Muscle layer of duodenum (tissue), 2 donors: Measurements from ENCODE around the gene ABCA9.
A peak's percentile ranks its signal among the peaks of the same experiment; 100 is the strongest.

ENCODE experiments used
- H3K27ac ChIP-seq: one replicate; pipeline ENCODE4 v1.7.0; 2013; ENCODE audit warnings: mild to moderate bottlenecking, low read length
- H3K27me3 ChIP-seq: one replicate; pipeline ENCODE4 v1.7.0; 2013; ENCODE audit warnings: low read depth, mild to moderate bottlenecking, control low read depth, low read length
- H3K36me3 ChIP-seq, 2 donors: one replicate each; pipeline ENCODE4 v1.7.0; 2013; ENCODE audit warnings: low read length in 2 of 2, control low read depth in 1 of 2, mild to moderate bottlenecking in 1 of 2; ENCODE audit not compliant: insufficient read depth in 2 of 2, control insufficient read depth in 1 of 2
- H3K4me1 ChIP-seq, 2 donors: one replicate each; pipeline ENCODE4 v1.7.0; 2013; ENCODE audit warnings: low read length in 2 of 2, mild to moderate bottlenecking in 2 of 2, control low read depth in 1 of 2, moderate library complexity in 1 of 2; ENCODE audit not compliant: insufficient read depth in 2 of 2, control insufficient read depth in 1 of 2
- H3K4me3 ChIP-seq, 2 donors: one replicate each; pipeline ENCODE4 v1.7.0; 2013; ENCODE audit warnings: low read length in 2 of 2, low read depth in 1 of 2, mild to moderate bottlenecking in 1 of 2
- H3K9me3 ChIP-seq, 2 donors: one replicate each; pipeline ENCODE4 v1.7.0; 2013; ENCODE audit warnings: low read length in 2 of 2, control low read depth in 1 of 2, mild to moderate bottlenecking in 1 of 2; ENCODE audit not compliant: control insufficient read depth in 1 of 2
- donor health status: healthy.

The ABCA9 gene, protein sequence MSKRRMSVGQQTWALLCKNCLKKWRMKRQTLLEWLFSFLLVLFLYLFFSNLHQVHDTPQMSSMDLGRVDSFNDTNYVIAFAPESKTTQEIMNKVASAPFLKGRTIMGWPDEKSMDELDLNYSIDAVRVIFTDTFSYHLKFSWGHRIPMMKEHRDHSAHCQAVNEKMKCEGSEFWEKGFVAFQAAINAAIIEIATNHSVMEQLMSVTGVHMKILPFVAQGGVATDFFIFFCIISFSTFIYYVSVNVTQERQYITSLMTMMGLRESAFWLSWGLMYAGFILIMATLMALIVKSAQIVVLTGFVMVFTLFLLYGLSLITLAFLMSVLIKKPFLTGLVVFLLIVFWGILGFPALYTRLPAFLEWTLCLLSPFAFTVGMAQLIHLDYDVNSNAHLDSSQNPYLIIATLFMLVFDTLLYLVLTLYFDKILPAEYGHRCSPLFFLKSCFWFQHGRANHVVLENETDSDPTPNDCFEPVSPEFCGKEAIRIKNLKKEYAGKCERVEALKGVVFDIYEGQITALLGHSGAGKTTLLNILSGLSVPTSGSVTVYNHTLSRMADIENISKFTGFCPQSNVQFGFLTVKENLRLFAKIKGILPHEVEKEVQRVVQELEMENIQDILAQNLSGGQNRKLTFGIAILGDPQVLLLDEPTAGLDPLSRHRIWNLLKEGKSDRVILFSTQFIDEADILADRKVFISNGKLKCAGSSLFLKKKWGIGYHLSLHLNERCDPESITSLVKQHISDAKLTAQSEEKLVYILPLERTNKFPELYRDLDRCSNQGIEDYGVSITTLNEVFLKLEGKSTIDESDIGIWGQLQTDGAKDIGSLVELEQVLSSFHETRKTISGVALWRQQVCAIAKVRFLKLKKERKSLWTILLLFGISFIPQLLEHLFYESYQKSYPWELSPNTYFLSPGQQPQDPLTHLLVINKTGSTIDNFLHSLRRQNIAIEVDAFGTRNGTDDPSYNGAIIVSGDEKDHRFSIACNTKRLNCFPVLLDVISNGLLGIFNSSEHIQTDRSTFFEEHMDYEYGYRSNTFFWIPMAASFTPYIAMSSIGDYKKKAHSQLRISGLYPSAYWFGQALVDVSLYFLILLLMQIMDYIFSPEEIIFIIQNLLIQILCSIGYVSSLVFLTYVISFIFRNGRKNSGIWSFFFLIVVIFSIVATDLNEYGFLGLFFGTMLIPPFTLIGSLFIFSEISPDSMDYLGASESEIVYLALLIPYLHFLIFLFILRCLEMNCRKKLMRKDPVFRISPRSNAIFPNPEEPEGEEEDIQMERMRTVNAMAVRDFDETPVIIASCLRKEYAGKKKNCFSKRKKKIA (N-terminal part only)

DNA sequence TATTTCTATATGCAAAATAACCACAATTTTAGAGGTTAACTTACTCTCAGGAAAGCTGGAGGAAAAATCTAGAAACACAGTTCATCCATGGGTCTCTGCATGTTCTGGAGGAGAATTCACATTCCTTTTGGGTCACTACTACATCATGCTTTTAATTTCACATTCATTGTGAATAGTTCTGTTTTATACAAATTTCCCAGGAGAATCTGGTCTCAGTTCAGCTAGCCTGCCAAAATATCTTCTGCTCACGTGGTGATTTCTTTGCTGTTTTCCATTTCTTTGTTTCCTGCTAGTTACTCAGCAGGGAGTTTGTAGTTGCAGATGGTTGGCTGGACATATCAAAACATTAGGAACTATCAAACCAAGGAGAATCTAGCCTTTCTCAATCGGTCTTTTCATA is at the start of gene ABCA9:
Gene ABCA9 (minus strand): TSS at position 106 of the 400 bp plus-strand sequence. CDS start 9,801 bp downstream, outside the sequence.
- H3K27ac ChIP-seq, result peak within 1 kb of the TSS; percentile 20
- no peaks in the 10 kb centered on the region for H3K36me3 ChIP-seq
- peaks cover 0 to 4% of the 10 kb centered on the region in 2 donors for H3K4me1 ChIP-seq
- peak within 1 kb of the TSS in 1 of 2 donors; percentile 31 for H3K4me3 ChIP-seq
- H3K27me3 ChIP-seq, result no peaks in the 10 kb centered on the region
- peaks cover 0 to 3% of the 10 kb centered on the region in 2 donors for H3K9me3 ChIP-seq

DNA sequence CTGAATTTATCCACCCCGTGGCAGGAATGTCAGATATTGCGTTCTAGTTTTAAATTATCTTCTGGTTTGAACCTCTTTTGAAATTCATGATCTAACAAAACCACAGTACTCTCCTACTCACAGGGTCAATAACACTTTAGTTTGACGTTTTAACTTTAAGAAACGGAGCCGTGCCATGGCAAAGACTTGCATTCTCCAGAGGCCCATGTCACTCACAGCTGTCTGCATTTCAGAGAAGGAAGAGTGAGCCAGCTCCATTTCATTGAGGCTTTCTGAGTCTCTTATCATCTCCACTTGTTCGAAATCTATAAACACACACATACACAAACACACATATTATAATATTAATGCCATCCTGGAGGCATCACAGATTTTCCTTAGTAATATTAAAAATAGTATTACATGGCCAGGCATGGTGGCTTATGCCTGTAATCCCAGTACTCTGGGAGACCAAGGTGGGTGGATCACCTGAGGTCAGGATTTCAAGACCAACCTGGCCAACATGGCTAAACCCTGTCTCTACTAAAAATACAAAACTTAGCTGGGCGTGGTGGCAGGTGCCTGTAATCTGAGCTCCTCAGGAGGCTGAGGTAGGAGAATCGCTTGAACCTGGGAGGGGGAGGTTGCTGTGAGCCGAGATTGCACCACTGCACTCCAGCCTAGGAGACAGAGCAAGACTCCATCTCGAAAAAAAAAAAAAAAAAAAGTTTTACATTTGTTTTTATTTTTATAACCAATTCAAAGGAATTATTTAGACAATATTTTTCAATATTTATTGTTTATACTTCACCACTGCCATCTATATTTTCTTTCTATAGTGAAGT is 45.4 kb upstream of the ABCA9 start:
- no peak overlapping the region for H3K27ac ChIP-seq
- no peaks in the 10 kb centered on the region for H3K27me3 ChIP-seq
- H3K9me3 ChIP-seq, result no peaks in the 10 kb centered on the region
- H3K4me3 ChIP-seq, result no peak overlapping the region
- no peaks in the 10 kb centered on the region for H3K4me1 ChIP-seq
- H3K36me3 ChIP-seq, result peaks cover 0 to 5% of the 10 kb centered on the region in 2 donors

DNA sequence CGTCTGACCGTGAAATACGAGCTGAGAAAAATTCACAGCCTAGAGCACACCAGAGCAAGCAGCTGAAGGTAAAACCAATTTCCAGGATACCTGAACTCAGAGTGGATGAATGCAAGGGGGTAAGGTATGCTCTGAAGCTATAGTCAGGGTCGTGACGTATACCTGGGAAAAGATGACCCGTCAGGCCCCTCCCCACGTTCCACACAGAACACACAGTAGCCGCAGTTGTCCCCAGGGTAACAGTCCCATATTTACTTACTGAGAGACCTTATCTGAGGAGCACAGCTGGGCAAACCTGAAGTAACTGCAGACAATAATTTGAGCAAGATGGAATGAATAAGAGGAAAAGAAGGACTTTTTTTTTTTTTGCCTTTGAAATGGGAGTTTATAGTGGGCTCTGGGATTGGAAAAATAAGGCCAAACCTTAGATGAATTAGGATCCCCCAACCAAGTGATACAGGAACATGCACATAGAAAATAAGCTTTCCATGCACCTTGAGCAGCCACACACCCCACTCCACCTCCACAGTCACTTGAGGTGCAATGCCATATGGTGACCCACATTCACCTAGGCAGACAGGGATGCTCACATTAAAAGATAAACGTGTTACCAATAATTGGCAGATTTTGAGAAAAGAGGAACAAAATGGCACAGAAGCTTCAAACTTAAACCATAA is 43.0 kb upstream of the ABCA9 start:
- H3K9me3 ChIP-seq, result no peaks in the 10 kb centered on the region
- no peak overlapping the region for H3K4me3 ChIP-seq
- H3K27me3 ChIP-seq, result no peaks in the 10 kb centered on the region
- H3K36me3 ChIP-seq, result no peaks in the 10 kb centered on the region
- no peaks in the 10 kb centered on the region for H3K4me1 ChIP-seq
- no peak overlapping the region for H3K27ac ChIP-seq

DNA sequence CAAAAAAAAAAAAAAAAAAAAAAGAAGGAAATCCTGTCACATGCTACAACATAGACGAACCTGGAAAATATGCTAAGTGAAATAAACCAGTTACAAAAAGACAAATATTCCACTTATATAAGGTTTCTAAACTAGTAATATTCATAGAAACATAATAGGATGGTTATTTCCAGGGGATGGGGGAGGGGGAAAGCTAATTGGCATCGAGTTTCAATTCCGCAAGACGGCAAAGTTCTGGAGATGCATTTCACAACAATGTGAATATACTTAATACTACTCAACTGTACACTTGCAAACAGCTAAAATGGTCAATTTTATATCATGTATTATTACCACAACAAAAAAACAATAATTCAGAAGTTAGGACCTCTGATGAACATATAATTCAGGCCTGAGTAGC is 37.9 kb upstream of the ABCA9 start:
- no peaks in the 10 kb centered on the region for H3K4me1 ChIP-seq
- H3K27me3 ChIP-seq, result no peaks in the 10 kb centered on the region
- no peaks in the 10 kb centered on the region for H3K9me3 ChIP-seq
- no peak overlapping the region for H3K4me3 ChIP-seq
- H3K36me3 ChIP-seq, result no peaks in the 10 kb centered on the region
- no peak overlapping the region for H3K27ac ChIP-seq

DNA sequence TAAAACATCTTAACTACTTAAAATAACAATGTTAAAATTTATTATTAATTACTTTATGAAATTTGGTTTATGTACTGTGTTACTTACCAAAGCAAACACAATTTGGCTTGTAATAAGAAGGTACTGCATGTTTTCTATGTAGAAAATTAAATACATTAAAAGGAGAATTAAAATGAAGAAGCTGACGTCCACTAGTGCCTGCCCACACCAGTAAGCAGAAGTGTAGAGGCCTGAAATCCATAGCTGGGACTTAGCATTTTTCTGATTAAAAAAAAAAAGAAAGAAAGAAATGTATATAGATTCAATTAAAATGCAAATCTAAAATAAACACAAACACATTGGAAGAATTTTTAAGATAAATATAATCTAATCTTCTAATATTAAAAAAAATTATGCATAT is 35.8 kb upstream of the ABCA9 start:
- H3K36me3 ChIP-seq, result no peaks in the 10 kb centered on the region
- no peaks in the 10 kb centered on the region for H3K9me3 ChIP-seq
- no peaks in the 10 kb centered on the region for H3K4me1 ChIP-seq
- H3K27me3 ChIP-seq, result no peaks in the 10 kb centered on the region
- H3K4me3 ChIP-seq, result no peak overlapping the region
- no peak overlapping the region for H3K27ac ChIP-seq

DNA sequence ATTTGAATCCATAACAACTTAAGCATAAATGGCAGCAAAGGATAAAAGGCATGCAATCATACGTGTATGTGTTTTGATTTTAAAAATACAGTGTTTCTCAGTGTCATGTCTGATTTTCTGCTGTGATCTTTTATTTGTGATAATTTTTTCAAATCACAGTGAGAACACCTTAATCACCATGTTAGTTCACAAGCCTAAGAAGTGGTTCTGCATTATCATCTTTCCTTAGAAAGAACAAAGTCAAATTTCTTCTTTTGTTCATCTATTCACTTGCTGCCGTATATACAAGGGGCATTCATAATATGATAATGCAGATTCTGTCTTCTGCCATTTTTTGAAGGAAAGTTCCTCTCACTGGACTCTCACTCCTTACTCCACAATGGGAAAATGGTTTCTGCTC is 33.3 kb upstream of the ABCA9 start:
- Histone ChIP-seq H3K27ac (no peak overlapping the region), H3K27me3 (no peaks in the 10 kb centered on the region), H3K4me3 (no peak overlapping the region), H3K36me3 (no peaks in the 10 kb centered on the region), H3K9me3 (no peaks in the 10 kb centered on the region), H3K4me1 (no peaks in the 10 kb centered on the region)

DNA sequence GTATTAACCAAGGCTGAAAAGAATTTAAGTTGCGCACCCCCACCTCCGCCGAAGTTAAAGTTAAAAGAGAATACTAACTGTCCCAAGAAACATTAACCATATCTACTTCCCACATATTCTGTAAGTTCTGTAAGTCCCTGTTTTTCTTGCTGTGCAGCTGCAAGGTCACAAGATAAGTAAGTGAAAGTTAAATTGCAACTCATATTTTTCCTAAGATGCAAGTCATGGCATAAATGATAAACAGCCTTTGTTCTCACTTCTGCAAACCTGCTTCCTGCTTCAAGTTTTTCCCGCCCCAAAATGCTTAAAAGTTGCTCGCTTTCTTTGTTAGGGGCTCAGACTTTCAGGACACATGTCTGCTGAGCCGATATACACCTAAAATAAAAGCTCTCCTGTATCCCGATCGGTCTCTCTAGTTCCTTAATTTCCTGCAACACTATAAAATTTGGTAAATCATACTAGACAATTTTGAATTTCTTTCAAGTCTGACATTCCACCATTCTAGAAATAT is 32.6 kb upstream of the ABCA9 start:
- Histone ChIP-seq H3K4me3 (peak overlapping the region in 1 of 2 donors; percentile 8), H3K36me3 (no peaks in the 10 kb centered on the region), H3K9me3 (no peaks in the 10 kb centered on the region), H3K27ac (no peak overlapping the region), H3K4me1 (no peaks in the 10 kb centered on the region), H3K27me3 (no peaks in the 10 kb centered on the region)

DNA sequence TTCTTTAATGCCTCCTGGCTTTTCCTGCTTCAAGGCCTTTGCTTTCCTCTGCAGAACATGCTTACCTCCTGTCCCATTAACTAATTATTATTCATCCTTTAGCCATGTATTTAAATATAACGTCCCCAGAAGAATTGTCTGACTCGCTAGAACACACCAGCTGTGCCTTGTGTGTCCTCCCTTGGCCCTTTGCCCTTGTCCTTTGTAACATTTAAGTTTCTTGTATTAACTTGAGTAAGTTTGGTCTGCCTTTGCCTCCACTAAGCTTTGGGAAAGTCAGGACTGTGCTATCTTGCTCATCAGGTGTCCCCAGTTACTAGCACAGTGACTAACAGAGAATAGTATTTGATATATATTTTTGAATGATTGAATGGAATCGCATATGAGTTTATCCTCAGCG is 29.6 kb upstream of the ABCA9 start:
- Histone ChIP-seq H3K27ac (no peak overlapping the region), H3K9me3 (no peaks in the 10 kb centered on the region), H3K4me1 (no peaks in the 10 kb centered on the region), H3K36me3 (no peaks in the 10 kb centered on the region), H3K4me3 (no peak overlapping the region), H3K27me3 (no peaks in the 10 kb centered on the region)

DNA sequence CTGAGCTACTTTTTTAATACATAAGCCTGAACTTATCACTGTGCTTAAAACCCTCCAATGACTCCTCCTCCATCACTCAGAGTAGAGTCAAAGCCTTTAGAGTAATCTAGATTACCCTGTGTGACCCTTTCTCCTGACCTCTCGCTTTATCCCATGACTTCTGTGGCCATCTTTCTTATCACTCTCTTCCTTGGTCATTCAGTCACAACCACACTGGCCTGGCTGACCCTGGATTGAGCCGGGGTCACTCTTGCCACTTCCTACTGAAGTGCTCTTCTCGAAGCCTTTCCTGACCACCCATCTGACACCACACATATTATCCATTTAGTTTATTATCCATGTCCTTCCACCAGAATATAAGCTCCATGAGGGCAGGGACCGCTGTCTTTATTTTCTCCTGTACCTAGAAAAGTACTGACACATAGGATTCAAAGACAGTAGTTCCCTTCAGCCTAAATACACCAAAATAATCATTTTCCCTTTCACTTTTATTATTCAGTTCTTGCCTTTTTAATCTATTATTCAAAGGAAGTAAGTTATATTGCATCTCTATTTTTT is 28.0 kb upstream of the ABCA9 start:
- Histone ChIP-seq H3K4me1 (no peaks in the 10 kb centered on the region), H3K4me3 (no peak overlapping the region), H3K27ac (no peak overlapping the region), H3K27me3 (no peaks in the 10 kb centered on the region), H3K9me3 (no peaks in the 10 kb centered on the region), H3K36me3 (no peaks in the 10 kb centered on the region)

DNA sequence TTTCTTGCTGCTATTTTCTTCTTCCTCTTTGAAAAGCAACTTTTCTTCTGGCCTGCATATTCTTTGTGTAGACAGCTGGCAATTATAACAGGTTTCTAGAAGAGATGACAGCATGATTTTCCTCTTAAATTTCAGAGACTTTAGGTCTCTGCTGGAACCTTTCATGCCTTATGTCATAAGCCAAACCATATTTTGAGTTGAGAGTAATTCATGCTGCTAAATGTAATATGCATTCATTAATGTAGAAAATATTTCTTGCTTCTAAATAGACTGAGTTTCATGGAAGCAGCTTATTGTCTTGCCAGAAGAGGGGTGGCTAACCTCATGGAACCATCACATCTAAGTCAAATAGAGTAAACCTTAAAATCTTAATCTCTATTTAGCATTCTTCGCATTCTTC is 25.9 kb upstream of the ABCA9 start:
- Histone ChIP-seq H3K27me3 (no peaks in the 10 kb centered on the region), H3K36me3 (peaks cover 0 to 8% of the 10 kb centered on the region in 2 donors), H3K4me3 (no peak overlapping the region), H3K4me1 (no peaks in the 10 kb centered on the region), H3K9me3 (peaks cover 3 to 5% of the 10 kb centered on the region in 2 donors), H3K27ac (no peak overlapping the region)
